HG03378 (cell line): ENCODE measurements around the gene LSG1.
A peak's percentile ranks its signal among the peaks of the same experiment; 100 is the strongest.

Source experiments
- ATAC-seq: cut with Tn5 transposase; IDR thresholded peaks from one replicate; pipeline ENCODE4 v1.9.1; 2021; ENCODE audit warnings: mild to moderate bottlenecking, moderate library complexity; ENCODE audit not compliant: unreplicated experiment

The LSG1 gene

GRCh38 chr3:194687638-194688199 lies 15.7 kb upstream of the LSG1 start:
- no peak for ATAC-seq

DNA sequence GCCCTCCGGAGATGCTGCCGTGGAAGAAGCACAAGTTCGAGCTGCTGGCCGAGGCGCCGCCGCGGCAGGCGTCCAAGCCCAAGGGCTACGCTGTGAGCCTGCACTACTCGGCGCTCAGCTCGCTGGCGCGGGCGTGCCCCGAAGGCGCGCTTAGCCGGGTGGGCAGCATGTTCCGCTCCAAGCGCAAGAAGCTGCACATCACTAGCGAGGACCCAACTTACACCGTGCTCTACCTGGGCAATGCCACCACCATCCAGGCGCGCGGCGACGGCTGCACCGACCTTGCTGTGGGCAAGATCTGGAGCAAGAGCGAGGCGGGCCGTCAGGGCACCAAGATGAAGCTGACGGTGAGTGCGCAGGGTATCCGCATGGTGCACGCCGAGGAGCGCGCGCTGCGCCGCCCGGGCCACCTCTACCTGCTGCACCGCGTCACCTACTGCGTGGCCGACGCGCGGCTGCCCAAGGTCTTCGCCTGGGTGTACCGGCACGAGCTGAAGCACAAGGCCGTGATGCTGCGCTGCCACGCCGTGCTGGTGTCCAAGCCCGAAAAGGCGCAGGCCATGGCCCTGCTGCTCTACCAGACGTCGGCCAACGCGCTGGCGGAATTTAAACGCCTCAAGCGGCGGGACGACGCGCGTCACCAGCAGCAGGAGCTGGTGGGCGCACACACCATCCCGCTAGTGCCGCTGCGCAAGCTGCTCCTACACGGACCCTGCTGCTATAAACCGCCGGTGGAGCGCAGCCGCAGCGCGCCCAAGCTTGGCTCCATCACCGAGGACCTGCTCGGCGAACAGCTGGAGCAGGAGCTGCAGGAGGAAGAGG lies 15.0 kb upstream of the LSG1 start:
- ATAC-seq, result no peak

DNA sequence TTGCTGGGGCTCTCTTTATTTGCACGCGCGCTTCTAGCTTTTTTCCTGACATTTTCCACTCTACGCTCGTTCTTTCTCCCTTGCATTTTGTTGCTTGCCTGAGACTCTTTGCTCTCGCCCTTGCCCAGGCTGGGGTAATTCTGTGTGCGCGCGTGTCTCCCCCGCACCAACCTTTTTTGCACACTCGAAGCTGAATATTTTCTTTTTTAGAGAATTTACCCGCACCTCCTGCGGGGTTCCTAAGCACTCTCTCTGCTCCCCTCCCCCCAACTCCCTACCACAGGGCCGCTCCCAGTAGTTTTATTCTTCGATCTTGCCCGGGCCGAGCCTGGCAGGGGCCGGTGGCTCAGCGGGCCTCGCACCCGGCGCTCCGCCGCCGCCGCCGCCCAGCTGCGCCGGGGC lies 14.4 kb upstream of the LSG1 start:
- ATAC-seq, result no peak

- ATAC-seq, result peak; percentile 42
These were observed 13.9 kb upstream of the LSG1 start, which contains the start of gene FAM43A for GRCh38 chr3:194685718-194686413. TSS of gene FAM43A (plus strand) at chr3:194685883. CDS start at chr3:194686827, 944 bp downstream.

GRCh38 chr3:194685065-194685717 lies 13.2 kb upstream of the LSG1 start:
- peak; percentile 15 for ATAC-seq

DNA sequence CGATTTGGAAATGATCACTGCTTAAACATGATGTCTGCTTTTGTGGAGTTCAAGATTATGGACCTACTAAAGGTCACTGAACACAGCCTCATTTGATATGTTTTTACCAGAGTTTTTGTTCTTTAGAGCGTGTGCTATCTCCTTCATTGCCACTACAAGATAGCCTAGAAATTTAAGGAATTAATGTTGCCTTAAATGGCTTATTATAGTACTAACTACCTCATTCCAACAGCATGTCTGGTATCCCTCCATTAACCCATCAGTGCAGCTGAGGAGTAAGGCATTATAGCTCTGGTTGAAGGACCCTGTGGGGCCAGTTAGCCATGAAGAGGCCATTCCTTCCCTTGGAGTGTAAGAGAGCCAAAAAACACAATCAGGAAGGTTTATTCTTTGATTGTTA lies 11.4 kb upstream of the LSG1 start:
- no peak for ATAC-seq

DNA sequence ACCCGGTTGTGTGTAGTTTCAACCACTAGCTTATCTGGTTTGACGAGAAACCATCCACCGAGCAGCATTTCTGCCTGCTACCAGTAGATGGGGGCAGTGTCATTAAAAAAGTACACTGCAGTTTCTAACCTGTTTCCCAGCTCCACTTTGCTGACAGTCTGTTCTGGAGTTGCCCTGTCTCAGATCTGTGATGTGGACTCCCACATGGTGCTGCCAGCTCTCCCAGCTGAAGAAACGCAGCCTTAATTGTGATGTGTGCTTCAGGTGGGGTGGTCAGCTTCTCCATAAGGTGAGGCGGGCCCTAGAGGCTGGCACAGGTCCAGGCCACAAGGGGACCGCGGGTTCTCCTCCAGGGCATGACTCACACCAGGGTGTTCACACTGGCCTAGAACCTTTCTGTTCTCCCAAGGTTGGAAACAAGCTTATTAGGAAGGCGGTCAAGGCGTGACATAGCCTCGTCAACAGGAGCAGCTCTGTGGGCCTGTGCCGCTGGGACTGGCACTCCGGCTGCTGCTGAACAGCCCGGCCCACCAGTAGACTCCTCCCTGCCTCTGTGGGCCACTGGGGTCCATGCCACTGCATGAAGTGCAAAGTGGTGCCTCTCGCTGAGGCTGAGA lies 10.8 kb upstream of the LSG1 start:
- ATAC-seq, result no peak

GRCh38 chr3:194682189-194682693 lies 10.2 kb upstream of the LSG1 start:
- ATAC-seq, result no peak

DNA sequence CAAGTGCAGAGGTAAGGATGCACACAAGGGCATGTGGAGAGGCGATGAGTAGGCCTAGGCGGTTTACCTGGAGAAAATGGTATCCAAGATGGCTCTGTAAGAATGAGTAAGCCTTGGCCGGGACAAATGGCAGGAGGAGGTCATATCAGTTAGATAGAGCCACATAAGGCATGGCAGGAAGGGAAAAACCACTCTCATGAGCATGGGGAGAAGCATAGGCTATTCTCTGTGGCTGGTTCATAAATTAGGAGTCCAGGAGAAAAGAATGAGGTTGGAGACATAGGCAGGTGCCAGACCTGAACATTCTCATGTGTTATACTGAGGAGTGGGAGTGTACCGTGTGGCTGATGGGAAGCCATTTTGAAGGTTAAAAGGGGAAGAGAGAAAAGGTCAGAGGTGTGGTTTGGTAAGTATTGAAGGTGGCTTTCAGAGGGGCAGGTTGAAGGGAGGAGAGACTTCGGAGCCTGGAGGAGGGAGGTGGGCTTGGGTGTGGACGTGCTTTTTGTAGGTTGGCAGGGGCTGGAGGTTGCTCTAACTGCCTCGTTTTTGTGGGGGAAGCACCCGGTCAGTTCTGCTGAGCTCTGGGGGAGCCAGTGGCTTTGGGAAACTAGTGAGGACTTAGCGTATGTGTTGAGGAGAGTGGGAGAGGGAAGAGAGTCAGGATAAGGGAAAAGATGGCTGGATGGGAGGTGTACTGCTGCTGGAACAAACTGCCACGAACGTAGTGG lies 9.1 kb upstream of the LSG1 start:
- no peak for ATAC-seq

GRCh38 chr3:194676471-194676870 lies 4.5 kb upstream of the LSG1 start:
- no peak for ATAC-seq

GRCh38 chr3:194675680-194676079 lies 3.7 kb upstream of the LSG1 start:
- ATAC-seq, result no peak

DNA sequence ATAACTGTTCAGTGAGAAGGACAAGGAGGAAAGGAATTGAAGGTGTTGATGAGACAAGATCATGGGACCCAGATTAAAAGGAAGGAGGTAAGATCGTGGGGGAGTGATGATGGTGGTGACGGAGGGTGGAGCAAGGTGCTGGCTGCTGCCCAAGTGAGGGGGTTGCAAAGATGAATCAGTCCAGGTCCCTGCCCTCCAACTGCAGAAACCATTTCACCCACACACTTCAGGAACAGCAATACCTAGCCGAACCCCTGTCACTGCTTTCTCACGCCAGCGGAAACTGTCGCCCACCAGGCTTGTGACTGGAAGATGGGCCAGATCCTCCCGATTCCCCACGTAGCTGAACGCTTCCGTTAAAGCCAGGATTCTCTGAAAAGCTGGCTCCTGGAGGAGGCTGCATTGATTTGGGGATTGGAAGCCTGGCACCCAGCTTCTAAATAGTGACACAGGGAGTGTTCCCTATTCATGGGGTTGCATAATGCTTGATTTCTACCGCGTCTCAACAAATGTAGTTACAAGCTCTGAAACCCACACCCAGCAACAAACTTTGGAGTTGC lies 3.2 kb upstream of the LSG1 start:
- ATAC-seq, result no peak

DNA sequence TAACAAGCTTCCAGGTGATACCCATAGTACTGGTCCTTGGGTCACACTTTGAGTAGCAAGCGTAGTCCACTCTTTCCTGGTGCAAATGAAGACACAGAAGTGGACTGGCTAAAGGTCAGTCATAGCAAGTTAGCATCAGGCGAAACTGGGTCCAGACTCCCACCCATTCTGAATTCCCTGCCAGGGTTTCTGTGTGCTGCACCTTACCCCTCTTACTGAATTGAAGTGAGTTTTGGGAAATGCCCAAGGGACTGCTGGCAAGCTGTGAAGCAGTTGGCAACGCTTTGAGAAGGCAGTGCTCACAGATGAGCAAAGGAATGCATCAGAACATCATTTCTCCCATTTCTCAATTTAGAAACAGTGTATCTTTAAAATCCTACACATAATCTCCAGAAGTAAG lies 1.8 kb upstream of the LSG1 start:
- no peak for ATAC-seq

- ATAC-seq, result no peak
These were observed 885 bp upstream of the LSG1 start for GRCh38 chr3:194672876-194673275.

DNA sequence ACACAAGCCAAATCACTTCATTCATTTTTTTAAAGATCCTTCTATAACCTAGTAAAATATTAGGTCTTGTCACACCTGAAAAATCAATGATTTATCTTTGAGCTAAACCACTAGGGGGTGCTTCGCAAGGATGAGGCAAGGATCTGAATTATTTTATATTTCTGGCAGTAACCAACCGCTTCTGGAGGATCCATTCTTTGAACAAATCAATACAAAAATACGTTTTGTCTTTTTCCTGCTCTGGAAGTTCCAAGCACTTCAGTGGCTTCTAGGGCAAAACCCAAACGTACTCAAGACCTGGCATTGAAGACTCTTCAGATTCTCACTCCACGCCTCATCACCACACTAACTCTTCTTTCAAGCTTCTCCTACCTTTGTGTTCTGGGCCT lies 486 bp downstream of the LSG1 start:
- ATAC-seq, result peak; percentile 28

- ATAC-seq, result no peak
These were observed 4.6 kb downstream of the LSG1 start for GRCh38 chr3:194667363-194667762.

- ATAC-seq, result no peak
These were observed 7.1 kb downstream of the LSG1 start for GRCh38 chr3:194664857-194665256.

DNA sequence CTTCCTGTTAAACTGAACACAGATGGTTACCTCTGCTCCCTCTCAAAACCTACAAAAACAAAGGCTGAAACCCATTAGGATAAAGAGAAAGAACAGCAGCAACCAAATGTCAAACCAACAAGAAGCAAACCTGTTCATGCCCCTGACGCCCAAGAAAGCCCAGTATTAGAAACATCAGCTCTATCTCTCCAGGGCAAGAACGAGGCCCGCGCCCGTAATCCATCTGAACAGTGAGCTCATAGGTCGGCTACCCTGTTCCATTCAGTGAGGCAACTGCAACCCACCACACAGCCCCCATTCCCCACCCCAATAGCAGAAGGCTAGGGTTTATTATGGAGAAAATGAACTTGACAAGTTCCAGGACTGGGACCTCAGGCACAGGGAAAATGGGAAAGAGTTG lies 10.0 kb downstream of the LSG1 start:
- ATAC-seq, result no peak

GRCh38 chr3:194661374-194661773 lies 10.6 kb downstream of the LSG1 start:
- no peak for ATAC-seq

DNA sequence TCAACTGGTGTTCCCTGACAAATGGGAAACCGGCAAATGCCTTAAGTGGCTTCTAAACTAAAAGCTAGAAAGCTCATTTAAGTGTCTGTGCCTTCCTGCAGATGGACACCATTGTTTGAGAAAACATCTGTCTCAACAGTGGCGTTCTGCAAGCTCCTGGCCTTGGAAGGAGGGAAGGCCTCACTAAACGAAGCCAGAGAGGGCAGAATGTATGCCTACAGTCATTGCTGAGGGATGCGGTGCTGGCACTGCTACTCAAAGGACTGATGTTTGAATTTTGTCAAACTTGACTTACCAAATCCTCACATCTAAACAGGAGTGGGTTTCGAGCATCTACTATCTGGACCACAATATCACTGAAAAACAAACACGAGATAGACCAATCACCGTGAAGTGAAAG lies 12.2 kb downstream of the LSG1 start:
- ATAC-seq, result no peak
